NCI-H345 (cell line): Measurements from ENCODE around the gene OPRD1.
"Not testable (repeated sequence)": the region's sequence is repeated elsewhere in the genome, so short reads cannot be mapped to it uniquely, and the experiment has no call there.

Experiments used
- DNase-seq: peaks from one replicate; lab custom pipeline; 2025; lab: John Stamatoyannopoulos, UW

Gene OPRD1

GRCh38 chr1:28845786-28846543 is 34.0 kb downstream of the OPRD1 start:
- DNase-seq: no peak

GRCh38 chr1:28847207-28847606 is 35.2 kb downstream of the OPRD1 start:
- DNase-seq: not testable (repeated sequence)

- no peak for DNase-seq
These were observed 36.4 kb downstream of the OPRD1 start for GRCh38 chr1:28848416-28848815.

GRCh38 chr1:28853093-28853742 is 41.2 kb downstream of the OPRD1 start:
- DNase-seq: no peak

GRCh38 chr1:28854406-28854805 is 42.4 kb downstream of the OPRD1 start:
- DNase-seq: not testable (repeated sequence)

GRCh38 chr1:28855046-28855445 is 43.1 kb downstream of the OPRD1 start:
- DNase-seq: no peak

- DNase-seq: no peak
These were observed 43.5 kb downstream of the OPRD1 start for GRCh38 chr1:28855469-28855951.

- DNase-seq: no peak
These were observed 44.0 kb downstream of the OPRD1 start for GRCh38 chr1:28855969-28856368.

- peak; percentile 6 for DNase-seq
These were observed 48.5 kb downstream of the OPRD1 start for GRCh38 chr1:28860332-28861073.

GRCh38 chr1:28862571-28863403 is 50.8 kb downstream of the OPRD1 start:
- no peak for DNase-seq

- no peak for DNase-seq
These were observed 52.7 kb downstream of the OPRD1 start for GRCh38 chr1:28864695-28865094.

- DNase-seq: no peak
These were observed 54.2 kb downstream of the OPRD1 start for GRCh38 chr1:28865997-28866650.

GRCh38 chr1:28867850-28868249 is 55.9 kb downstream of the OPRD1 start:
- no peak for DNase-seq

- no peak for DNase-seq
These were observed 58.0 kb downstream of the OPRD1 start for GRCh38 chr1:28869952-28870351.

GRCh38 chr1:28871631-28872401 is 59.8 kb downstream of the OPRD1 start:
- no peak for DNase-seq

GRCh38 chr1:28875134-28875533 is 63.2 kb downstream of the OPRD1 start:
- not testable (repeated sequence) for DNase-seq

- DNase-seq: peak; percentile 80
These were observed 65.3 kb downstream of the OPRD1 start for GRCh38 chr1:28877132-28877781.

- DNase-seq: no peak
These were observed 66.8 kb downstream of the OPRD1 start for GRCh38 chr1:28878796-28879195.

GRCh38 chr1:28882009-28882628 is 70.1 kb downstream of the OPRD1 start:
- DNase-seq: peak; percentile 91

- DNase-seq: no peak
These were observed 71.3 kb downstream of the OPRD1 start for GRCh38 chr1:28883242-28883616.
